ENCODE measurements around the gene BIRC7. TPM values are rescaled to one million over a fixed set of nuclear protein-coding genes. Genes with fewer than 3 reads are reported as not detected.

BIRC7 gene
- polyA plus RNA-seq, 1 donor (not counting 4 experiments of a cell fraction or from before 2014, with no cell fraction given), result not detected

DNA sequence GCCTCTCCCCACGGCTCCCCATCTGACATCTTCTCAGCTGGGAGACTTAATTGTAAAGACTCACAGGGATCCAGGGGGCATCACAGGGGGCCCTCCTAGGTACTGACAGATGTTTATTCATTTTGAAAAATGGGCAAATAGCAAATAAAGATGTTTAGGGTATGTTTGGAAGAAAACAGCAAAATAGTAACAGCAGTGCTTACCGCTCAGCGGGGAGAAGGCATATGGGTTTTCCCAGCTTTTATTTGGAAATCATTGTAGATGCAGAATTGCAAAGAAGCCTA is 2.7 kb upstream of the BIRC7 start:
- DNase-seq (ENCODE audit: low read depth, low spot score), result no peak
- H3K9ac ChIP-seq (ENCODE audit: control insufficient read depth, extremely low read depth, insufficient read depth, low read length), result no peak overlapping the region
- H3K36me3 ChIP-seq (ENCODE audit: control insufficient read depth in 2 of 2, extremely low read depth in 1 of 2, insufficient read depth in 2 of 2, low read length in 2 of 2), result no peaks in the 10 kb centered on the region
- H3K9me3 ChIP-seq (ENCODE audit: control insufficient read depth, low read depth, low read length), result no peaks in the 10 kb centered on the region
- H3K4me3 ChIP-seq (ENCODE audit: control insufficient read depth in 2 of 3, extremely low read depth in 1 of 3, insufficient read depth in 2 of 3, low read depth in 1 of 3, low read length in 3 of 3), result no peak overlapping the region
- no peak for FAIRE-seq
- dilution Hi-C loops (cut with MboI; ENCODE audit: extremely low pct_ligation_motif_present, low sequenced_read_pairs), result no loop called here
- no peak overlapping the region for H3K4me2 ChIP-seq (ENCODE audit: control insufficient read depth, extremely low read depth, insufficient read depth, low read depth, low read length)
- no peak for TF ChIP-seq CTCF (optimal IDR thresholded peaks at IDR 0.05 in 1 of 3, IDR thresholded peaks at IDR 0.05 in 1 of 3, conservative IDR thresholded peaks at IDR 0.05 in 1 of 3; ENCODE audit: extremely low read depth in 1 of 3, insufficient read depth in 2 of 3, low read length in 3 of 3)
- TF ChIP-seq EZH2 (IDR thresholded peaks at IDR 0.05; ENCODE audit: low read length), result no peak
- peaks cover 27% of the 10 kb centered on the region for H3K27me3 ChIP-seq (ENCODE audit: control insufficient read depth, extremely low read depth, insufficient read depth, low read length)
- no peak overlapping the region for H2AFZ ChIP-seq (ENCODE audit: control insufficient read depth, low read length)
- no peaks in the 10 kb centered on the region for H4K20me1 ChIP-seq (ENCODE audit: control insufficient read depth, extremely low read depth, insufficient read depth, low read length)
- no peaks in the 10 kb centered on the region for H3K79me2 ChIP-seq (ENCODE audit: control insufficient read depth, insufficient read depth, low read length)
- H3K9me1 ChIP-seq (ENCODE audit: control insufficient read depth, extremely low read depth, insufficient read depth, low read length), result no peaks in the 10 kb centered on the region
- no peak overlapping the region for H3K27ac ChIP-seq (ENCODE audit: control insufficient read depth, insufficient read depth, low read length)
- H3K4me1 ChIP-seq (ENCODE audit: control insufficient read depth, extremely low read depth, insufficient read depth, low read length), result no peaks in the 10 kb centered on the region

DNA sequence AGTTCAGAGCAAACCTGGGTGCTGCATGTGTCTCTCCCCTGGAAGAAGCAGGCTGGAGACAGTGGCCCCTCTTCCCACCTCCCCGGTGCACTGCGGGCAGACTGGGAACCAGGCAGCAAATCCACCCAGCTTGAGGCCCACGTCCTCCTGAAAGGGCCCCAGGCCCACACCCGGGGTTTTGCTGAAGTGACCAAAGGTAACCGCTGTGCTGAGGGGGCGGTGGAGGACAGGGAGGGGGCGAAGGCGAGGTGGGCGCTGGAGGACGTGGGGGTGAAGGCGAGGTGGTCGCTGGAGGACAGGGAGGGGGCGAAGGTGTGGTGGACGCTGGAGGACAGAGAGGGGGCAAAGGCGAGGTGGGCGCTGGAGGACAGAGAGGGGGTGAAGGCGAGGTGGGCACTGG is 1.8 kb upstream of the BIRC7 start:
- no peak for FAIRE-seq
- H3K4me1 ChIP-seq (ENCODE audit: control insufficient read depth, extremely low read depth, insufficient read depth, low read length), result no peaks in the 10 kb centered on the region
- H3K79me2 ChIP-seq (ENCODE audit: control insufficient read depth, insufficient read depth, low read length), result no peaks in the 10 kb centered on the region
- H3K4me2 ChIP-seq (ENCODE audit: control insufficient read depth, extremely low read depth, insufficient read depth, low read depth, low read length), result no peak overlapping the region
- peaks cover 27% of the 10 kb centered on the region for H3K27me3 ChIP-seq (ENCODE audit: control insufficient read depth, extremely low read depth, insufficient read depth, low read length)
- H3K27ac ChIP-seq (ENCODE audit: control insufficient read depth, insufficient read depth, low read length), result no peak overlapping the region
- no peak for DNase-seq (ENCODE audit: low read depth, low spot score)
- H3K36me3 ChIP-seq (ENCODE audit: control insufficient read depth in 2 of 2, extremely low read depth in 1 of 2, insufficient read depth in 2 of 2, low read length in 2 of 2), result no peaks in the 10 kb centered on the region
- dilution Hi-C loops (cut with MboI; ENCODE audit: extremely low pct_ligation_motif_present, low sequenced_read_pairs), result no loop called here
- TF ChIP-seq CTCF (optimal IDR thresholded peaks at IDR 0.05 in 1 of 3, IDR thresholded peaks at IDR 0.05 in 1 of 3, conservative IDR thresholded peaks at IDR 0.05 in 1 of 3; ENCODE audit: extremely low read depth in 1 of 3, insufficient read depth in 2 of 3, low read length in 3 of 3), result no peak
- H3K9me3 ChIP-seq (ENCODE audit: control insufficient read depth, low read depth, low read length), result no peaks in the 10 kb centered on the region
- H4K20me1 ChIP-seq (ENCODE audit: control insufficient read depth, extremely low read depth, insufficient read depth, low read length), result no peaks in the 10 kb centered on the region
- no peak overlapping the region for H3K9ac ChIP-seq (ENCODE audit: control insufficient read depth, extremely low read depth, insufficient read depth, low read length)
- H2AFZ ChIP-seq (ENCODE audit: control insufficient read depth, low read length), result no peak overlapping the region
- H3K4me3 ChIP-seq (ENCODE audit: control insufficient read depth in 2 of 3, extremely low read depth in 1 of 3, insufficient read depth in 2 of 3, low read depth in 1 of 3, low read length in 3 of 3), result no peak overlapping the region
- H3K9me1 ChIP-seq (ENCODE audit: control insufficient read depth, extremely low read depth, insufficient read depth, low read length), result no peaks in the 10 kb centered on the region
